ENCODE measurements around the gene SEMA3D.
"Not testable (repeated sequence)": the region's sequence is repeated elsewhere in the genome, so short reads cannot be mapped to it uniquely, and the experiment has no call there.

The SEMA3D gene

DNA sequence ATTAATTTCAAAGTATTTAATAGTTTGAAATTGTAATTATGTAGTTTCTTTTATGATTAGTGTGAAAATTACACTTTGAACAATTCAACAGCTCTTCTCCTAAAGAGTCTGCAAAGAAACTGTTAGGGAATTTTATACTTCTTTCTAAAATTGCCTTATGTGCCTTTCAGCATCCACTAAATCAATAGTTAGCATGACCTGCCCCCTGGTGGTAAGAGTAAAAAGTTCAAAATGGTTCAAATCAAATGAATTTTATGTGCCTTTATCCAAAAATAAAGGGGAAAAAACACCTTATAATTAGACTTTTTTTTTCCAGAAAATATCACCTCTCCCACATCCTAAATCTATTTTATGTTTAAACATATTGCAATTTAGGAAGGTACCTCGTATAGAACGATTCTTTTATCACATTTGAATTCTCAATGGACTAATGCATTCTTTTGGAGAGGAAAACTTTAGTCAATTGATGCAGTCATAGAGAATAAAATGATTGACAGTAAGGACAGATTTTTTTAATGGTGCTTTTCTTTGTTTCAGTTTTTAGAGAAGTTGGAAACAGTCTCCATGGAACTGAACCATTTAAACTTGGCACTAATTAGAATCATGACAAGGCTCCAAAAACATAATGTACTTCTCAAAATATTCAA is 163.7 kb downstream of the SEMA3D start:
- DNase-seq: peak; percentile 44

DNA sequence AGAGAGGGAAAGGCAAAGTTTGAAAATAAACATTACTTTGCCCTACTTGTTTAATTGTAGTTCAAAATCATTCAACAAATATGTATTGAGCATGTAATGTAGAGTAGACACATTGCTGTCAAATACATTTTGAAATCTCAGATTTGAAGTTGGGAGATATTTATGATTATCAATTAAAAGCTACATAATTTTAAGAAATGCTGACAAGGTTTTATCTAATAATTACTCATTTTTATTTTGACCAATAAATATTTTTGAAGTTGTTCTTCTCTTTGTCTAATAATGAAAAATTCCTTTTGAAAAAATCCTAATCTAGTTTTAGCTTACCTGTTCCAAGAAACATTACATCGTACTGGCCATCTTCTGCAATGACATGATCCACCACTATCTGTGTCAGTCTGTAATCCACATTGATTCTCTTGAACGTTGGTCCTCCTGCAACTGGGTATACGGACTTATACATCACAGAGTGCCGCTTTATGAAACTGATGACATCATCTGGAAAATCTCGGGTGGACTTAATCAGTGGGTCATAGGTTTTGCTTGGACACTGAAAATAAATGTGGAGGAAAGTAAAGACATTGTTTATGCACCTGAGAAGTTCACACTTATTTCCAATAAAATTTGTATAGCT is 164.7 kb downstream of the SEMA3D start:
- DNase-seq: no peak

DNA sequence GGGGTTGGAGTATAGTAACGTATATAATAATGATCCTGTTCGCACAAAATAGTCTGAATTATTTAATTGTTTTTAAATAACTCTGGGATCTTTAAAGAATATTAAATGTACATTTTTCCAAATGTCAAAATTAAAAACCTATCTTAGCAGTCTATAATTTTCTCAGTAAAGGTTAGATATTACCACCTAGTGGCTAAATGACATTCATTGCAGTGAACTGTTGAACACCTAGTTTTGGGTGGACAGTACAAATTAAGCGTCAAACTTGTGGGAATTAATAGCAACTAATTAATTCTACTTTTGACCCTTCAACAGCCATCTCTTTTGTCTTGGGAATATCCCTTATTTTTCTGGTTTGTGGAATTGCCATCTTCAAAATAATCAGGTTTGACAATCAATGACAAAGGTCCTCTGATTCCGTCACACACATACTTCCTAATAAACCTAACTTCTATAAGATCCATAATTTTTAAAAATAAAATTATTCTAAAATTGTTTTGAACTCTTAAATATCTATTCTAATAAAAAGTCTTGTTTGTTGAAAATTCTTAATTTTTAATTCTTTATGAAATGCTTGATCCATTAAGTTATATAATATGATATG is 165.7 kb downstream of the SEMA3D start:
- DNase-seq: peak; percentile 18

DNA sequence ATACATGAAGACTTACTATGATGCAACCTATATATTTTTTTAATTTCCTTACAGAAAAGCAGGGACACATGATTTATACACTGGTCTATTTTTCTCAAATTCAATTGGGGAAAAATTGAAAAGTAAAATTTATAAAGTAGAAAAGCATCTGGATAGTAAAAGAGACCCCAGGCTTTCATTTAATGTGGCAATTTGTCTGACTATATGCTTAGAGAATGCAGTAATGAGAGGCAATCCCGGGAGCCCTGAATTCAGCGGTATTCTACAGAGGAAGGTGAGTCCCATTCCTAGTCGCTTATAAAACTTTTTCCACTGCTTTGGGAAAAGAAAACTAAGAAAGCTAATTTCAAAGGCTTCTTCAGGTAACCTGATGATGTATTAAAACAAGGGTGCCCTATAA is 167.1 kb downstream of the SEMA3D start:
- DNase-seq: no peak

DNA sequence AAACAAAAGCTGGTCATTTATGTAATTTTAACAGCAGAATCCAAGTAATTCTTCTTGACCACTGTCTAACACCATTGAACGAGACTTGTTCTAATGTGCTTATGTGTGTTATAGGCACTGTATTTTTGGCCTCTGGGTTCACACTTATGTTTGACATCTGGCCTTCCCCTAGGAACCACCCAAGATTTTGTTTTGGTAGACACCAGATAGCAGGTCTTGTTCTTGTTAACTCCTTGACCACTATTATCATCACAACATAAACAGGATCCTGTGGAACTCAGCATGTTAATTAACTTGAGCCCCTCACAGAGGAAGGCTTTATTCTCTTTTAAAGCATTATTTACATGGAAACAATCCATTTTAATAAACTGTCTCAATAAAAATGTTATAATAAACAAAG is 167.7 kb downstream of the SEMA3D start:
- no peak for DNase-seq

DNA sequence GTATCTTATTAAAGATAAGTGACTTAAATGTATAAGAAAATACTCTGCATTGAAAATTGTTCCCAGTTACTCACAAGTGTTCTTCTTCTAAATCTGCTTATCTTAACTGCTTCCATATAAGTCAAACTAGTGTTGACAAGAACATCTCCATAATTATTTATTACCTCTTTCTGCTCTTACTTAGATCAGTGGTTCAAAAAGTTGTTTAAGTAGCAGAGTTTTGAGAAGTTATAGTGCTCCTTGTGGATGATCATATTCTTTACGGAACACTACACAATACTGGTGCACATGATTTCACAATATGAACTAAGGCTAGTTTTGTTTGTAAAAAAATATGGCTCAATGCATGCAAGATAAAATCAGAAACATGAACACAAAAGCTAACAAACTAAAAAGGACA is 168.4 kb downstream of the SEMA3D start:
- no peak for DNase-seq

DNA sequence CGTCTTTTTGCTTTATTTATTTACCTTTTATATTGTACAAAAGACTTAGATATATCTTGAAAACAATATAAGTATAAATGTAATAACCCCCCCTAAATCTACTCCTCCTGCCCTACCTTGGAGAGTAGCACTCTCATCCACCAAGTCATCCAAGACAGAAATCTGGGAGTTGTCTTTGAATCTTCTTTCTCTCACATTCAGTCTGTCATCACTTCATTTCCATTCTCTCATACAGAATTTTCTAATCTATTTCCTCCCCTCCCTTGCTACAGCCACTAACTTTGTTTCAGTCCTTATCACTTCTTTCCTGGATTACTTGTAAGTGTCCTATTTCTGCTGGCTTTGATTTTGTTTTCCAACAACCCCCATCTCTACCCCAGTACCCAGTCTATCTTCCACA is 170.6 kb downstream of the SEMA3D start:
- no peak for DNase-seq

DNA sequence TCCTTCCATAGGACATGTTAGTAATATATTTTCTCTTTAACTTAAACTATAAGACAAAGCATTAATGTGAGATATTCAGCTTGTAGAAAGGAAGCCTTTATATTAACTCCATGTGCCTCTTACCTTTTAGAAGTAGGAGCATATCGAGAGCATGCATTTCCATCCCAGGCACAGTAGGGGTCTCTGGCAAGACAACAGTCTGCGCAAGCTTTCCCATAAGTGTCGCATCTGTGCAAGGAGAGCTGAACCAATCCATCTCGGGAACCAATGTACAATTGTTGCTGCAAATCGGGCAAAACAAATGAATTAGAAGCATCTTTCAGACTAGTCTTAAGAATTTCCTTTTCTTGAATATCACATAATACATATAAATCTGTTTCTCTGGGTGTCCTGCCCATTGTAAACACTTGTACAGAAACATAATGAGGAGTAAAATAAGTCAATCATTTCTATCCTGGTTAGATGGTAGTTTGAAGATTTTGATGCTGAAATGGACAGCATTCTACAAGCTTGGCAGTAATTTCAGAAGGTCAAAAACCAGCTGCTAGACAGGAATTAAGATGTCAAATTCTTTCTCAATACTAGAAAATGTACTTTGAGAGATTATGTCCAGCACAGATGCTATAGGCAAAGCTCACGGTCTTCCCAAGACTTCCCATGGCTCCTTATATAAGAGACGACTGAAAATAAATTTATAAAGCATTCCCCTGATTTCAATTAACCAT is 171.8 kb downstream of the SEMA3D start:
- peak; percentile 13 for DNase-seq

DNA sequence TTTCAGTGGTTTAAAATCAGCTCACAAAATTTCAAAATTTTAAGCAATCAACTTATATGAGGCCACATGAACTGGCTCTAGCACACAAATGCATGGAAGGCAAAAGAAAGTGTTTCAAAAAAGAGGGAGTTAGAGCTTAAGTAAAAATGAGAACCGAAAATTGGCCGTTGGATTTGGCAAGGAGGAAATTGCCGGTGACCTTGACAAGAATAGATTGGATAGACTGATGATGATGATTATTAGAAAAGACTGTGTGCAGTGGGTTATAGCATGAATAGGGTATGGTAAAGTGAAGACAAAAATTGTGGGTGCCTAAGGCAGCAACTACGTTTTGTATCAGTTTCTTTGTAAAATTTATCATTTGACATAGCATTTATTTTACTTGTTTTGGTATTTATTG is 175.7 kb downstream of the SEMA3D start:
- DNase-seq: no peak

DNA sequence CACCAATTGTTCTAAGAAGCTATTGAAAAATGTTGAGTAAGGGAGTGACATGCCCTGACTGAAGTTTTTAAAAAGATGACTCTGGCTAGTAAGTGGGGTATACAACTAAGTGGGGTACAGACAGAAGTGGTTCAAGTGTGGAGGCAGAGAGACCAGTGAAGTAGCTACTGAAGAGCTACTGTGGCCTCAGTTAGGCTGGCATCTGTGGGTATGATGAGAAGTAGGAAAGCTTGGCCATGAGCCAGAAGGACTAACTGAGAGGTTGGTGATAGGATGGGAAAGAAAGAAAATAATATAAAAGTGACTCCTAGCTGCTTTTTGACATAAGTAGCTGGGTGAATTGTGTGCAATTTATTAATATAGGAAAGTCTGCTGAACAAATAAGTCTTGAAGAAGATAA is 176.6 kb downstream of the SEMA3D start:
- DNase-seq: no peak

DNA sequence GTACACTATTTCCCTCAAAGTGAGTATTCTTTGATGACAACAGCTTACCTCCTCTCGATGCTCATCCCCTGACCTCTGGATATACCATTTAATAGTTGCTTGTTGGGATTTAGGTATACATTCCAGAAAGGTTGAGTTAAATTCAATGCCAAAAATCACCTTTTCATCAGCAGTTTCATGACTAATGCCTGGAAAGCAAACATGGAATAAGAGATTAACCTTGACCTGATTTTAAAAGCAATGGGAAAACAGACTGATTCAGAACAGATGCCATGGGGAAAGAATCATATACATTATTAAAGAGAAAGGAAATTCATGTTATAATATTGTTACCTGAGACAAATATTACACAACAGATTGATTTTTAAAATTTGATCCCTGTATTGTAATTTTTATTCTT is 180.1 kb downstream of the SEMA3D start:
- DNase-seq: no peak

DNA sequence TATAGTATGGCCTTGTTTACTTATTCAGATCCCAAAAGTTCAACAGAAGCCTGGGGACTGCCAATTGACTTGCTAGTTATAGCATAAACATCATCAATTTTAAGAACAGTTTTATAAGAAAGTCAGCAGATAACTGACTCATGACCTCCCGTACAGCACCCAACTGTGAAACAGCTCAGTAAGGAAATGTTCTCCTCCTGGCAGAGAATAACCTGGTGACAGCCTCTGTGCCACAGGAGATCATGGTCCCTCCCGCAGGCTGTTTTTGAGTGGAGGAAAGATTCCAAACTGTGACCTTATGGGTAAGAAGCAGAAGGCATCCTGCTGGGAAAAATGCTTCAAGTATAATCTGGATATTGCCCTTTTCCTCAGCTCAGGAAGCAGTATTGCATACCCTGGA is 182.5 kb downstream of the SEMA3D start:
- no peak for DNase-seq

DNA sequence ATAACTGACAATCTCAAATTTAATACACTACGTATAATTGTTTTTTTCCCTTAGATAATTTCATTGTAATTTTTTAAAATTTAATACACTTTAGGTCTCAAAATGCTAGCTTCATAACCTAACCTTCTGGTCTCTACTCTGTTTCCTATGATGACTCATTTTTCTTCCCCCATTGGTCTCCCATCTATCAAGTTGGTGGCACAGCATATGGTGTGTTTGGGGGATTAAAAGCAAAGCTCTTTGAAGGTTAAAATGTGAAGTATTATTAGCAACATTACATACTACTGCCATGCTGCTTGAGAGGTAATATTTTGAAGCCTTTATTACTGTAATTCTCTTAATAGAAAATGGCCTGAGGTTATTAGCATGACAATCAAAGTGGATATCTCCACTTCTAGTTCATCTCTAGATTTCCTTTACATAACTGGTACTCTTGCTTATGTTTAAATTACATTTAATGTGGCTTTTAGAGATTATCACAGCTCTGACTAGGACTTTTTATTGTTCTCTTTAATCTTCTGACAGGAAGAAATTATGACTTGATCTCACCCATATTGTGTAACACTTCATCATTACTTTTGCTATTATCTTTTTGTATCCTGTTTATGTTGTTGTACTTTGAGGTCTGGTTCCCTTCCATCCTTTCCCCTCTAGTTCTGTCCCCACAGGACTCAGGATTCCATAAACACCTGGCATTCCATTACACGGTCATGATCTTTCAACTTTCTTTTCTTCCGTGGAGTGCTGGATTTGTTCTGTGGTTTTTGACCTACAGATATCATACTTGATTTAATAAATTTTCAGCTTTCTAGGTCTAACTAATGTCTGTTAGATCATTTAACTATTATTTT is 185.1 kb downstream of the SEMA3D start:
- peak; percentile 84 for DNase-seq

DNA sequence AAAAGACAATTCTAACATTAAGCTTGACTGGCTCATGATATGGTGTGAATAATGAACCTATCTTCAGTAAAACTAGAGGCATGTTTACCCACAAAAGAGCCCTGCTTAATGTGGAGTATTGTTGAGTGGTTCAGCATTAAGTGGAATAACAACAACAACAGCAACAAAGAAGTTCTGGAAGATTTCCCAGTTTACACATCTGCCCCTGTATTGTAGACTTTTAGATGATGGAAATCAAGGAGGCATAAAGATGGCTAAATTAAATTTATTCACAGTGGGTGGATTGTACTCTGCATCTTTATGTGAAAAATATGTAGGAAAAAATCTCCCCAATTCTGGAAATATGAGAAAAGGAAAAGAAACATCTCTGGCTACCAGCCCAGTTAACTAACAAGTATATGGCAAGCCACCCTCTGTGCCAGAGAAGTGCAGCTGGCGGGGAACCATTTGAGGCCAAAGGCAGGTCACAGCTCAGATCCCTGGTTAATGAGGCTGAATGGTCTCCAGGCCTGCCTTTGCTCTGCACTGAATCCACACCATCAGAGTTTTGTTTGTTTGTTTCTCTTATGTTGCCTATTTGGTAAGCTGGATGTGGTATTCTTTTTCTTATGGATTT is 186.0 kb downstream of the SEMA3D start:
- DNase-seq: peak; percentile 90

DNA sequence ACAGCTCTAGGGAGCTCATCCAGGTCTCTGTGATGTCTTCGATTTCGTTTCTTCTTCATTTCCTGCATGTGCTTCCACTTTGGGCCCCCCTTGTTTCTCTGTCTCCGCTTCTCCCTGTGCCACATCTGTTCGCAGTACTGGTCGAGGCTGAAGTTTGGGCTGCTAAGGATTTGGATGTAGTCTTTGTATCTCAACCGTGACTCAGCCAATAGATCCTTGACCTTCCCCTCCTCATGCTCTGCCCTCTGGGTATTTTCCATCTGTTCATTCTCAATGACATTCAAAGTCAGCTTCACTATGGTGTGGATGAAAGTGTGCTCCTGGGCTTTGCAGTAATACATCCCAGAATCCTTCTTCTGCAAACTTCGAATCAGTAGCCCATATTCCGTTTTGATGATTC is 187.4 kb downstream of the SEMA3D start:
- no peak for DNase-seq

DNA sequence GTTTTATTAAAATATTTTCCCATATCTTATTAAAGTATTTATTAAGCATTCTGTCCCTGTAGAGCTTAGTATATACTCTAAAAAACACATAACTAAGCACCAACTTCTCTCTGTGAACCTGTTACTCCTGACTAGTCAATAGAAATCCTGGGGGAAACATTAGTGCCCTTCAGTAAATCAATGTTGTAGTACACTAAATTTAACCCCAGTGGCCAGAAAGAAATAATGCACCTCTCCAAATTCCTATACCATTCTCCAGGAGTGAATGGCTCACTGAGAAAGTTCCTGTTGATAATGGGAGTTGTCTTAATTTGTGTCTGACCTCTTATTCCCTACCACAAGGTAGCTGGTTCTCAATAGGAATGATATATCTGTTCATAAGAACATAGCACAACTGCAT is 188.2 kb downstream of the SEMA3D start:
- no peak for DNase-seq

DNA sequence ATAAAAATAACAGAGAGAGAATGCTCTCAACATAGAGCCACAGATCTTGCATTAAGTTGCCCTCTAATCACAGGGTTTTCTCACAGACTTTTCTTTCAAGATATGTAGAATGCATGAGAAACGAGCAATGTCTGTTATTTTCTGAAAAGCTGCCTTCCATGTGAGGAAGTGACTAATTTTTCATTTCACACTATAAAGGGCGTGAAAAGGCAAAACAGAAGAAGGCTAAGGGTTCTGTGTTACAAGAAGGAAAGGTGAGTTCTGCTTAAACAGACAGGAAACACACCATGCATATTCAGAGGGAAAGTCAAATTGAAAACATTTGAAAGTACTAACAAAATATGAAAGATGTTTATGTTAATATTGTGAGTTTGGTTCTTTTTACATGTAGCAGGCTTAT is 189.2 kb downstream of the SEMA3D start:
- DNase-seq: no peak

DNA sequence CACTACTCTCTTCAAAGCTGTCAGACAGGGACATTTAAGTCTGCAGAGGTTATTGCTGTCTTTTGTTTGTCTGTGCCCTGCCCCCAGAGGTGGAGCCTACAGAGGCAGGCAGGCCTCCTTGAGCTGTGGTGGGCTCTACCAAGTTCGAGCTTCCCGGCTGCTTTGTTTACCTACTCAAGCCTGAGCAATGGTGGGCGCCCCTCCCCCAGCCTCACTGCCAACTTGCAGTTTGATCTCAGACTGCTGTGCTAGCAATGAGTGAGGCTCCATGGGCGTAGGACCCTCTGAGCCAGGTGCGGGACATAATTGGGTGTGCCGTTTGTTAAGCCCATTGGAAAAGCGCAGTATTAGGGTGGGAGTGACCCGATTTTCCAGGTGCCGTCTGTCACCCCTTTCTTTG is 193.9 kb downstream of the SEMA3D start:
- not testable (repeated sequence) for DNase-seq

DNA sequence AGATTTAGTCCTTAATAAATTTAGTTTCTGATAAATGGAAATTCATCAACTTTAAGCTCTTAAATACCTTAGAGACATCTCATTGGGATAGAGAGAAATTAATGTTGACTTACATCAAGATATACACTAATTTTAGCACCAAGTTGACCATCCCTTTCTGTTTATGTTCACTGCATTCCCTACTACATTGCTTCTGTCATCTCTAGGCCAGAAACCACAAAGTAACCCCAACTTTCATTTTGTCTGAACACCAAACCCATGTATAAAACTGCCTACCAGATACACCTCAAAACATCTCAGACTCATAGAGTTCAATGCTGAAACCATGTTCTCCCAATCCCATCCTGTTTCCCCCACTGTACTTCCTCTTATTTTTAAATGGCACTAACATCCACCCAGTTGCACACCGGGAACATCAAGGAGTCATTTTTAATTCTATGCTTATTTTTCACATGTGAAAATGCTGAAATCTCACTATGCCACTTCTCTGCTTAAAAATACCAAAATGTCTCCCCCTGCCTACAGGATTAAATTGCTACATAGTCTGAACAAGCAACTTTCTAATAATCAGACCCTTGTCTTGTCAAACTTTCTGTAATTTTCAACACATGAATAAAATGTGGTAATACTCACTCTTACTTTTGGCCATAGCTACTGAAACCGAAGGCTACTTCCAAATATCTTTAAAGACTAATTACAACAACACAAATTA is 201.6 kb downstream of the SEMA3D start:
- no peak for DNase-seq

DNA sequence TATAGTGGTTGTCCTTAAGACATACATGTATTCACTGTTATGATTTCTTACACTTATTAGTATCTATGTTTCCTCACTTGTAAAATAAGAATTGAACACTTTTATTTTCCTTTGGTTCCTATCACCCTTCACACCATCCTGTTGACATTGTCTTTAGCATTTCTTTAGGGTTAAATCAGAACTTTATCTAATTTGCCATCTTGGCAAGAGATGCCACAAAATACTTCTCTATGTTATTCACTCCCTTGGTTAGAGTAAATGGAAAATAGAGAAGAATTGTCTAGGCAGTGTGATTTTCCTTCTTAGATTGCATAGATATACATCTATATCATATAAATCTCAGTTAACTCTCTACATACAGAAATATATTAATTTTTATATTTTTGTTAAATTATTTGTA is 204.7 kb downstream of the SEMA3D start:
- no peak for DNase-seq

DNA sequence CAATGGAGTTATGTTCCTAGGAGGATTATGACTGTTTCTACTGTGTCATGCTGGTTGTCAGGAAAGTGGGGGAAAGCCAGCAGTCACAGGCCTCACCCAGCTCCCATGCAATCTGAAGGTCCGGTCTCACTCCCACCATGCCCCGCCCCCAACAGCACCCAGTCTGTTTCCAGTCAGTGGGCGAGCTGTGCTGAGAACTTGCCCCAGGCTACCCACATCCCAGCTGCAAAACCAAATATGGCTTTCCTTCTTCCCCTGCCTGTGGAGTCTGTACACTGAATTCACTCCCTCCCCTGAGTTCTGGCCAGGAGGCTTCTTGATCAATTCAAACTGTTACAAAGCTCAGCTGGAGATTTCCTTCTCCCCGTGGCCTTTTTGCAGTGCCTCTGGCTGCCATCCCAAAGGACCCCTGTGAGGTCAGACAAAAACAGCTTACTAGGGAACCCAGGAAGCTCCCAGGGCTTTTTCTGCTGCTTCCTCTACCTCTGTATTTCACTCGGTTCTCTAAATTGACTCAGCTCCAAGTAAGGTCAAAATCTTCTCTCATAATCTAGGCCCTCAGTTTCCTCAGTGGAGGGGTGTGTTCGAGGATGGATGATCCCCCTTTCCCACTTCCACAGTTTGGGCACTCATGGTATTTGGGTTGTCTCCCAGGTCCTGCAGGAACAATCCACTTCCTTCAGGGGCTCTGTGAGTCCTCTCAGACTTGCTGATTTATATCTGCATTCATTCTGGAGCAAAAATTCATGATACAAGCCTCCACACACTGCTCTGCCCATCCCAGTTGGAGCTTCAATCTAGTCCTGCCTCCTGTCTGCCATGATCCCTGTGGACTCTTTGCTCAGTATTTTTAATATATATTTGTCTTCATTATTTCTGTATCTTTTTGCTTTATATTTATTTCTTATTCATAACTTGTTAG is 205.5 kb downstream of the SEMA3D start:
- DNase-seq: no peak

Measured in NCI-H1694 treated with DMSO at 0.1 percent for 48 hours (cell line).